ENCODE measurements around the gene DIPK1A.

- TF ChIP-seq CTCF (conservative IDR thresholded peaks at IDR 0.05) (no peak), EZH2 (IDR thresholded peaks at IDR 0.05; ENCODE audit: low read depth) (no peak)
Measured at GRCh38 chr1:92944901-92945747, 16.1 kb downstream of the DIPK1A start.

Measured in PC-9 (cell line).